Esophagus muscularis mucosa (tissue), 4 donors: ENCODE results near the gene S100A14. TPM values are rescaled to one million over a fixed set of nuclear protein-coding genes. Genes with fewer than 3 reads are reported as not detected.

ENCODE experiments used
- DNase-seq: peaks from one replicate; pipeline ENCODE4 v3.0.0-alpha.2; 2017; ENCODE audit errors: extremely low spot score
- H3K27ac ChIP-seq, 4 donors: fragments of 200-600 bp; sonication (generic); replicated peaks in 1 of 4; 1 replicate in 3 of 4; 2 replicates in 1 of 4; pipeline ENCODE4 v1.5.1; 2016 to 2019; ENCODE audit warnings: mild to moderate bottlenecking in 1 of 4
- H3K27me3 ChIP-seq, 4 donors: fragments of 200-600 bp; sonication (generic); one replicate each; pipeline versions ENCODE4 v1.5.1 to v1.6.0; 2016 to 2019
- H3K36me3 ChIP-seq, 4 donors: fragments of 200-600 bp; sonication (generic); one replicate each; pipeline ENCODE4 v1.5.1; 2016 to 2019
- H3K4me1 ChIP-seq, 4 donors: fragments of 200-600 bp; sonication (generic); one replicate each; pipeline ENCODE4 v1.5.1; 2016 to 2019
- H3K4me3 ChIP-seq, 4 donors: fragments of 200-600 bp; sonication (generic); 1 replicate in 2 of 4; 2 replicates in 2 of 4; pipeline ENCODE4 v1.5.1; 2016 to 2019; ENCODE audit warnings: mild to moderate bottlenecking in 4 of 4, moderate library complexity in 1 of 4
- H3K9me3 ChIP-seq, 4 donors: fragments of 200-600 bp; sonication (generic); 1 replicate in 3 of 4; 2 replicates in 1 of 4; pipeline ENCODE4 v1.5.1; 2016 to 2019
- EP300 ChIP-seq: sonication (generic); formaldehyde crosslinking; IDR thresholded peaks from one replicate; pipeline ENCODE4 v1.6.1; 2017; ENCODE audit warnings: antibody characterized with exemption
- POLR2A ChIP-seq: fragments of 450-650 bp; IDR thresholded peaks from one replicate; pipeline ENCODE4 v1.6.1; 2017; ENCODE audit warnings: antibody characterized with exemption, moderate library complexity, mild to moderate bottlenecking, low read depth
- POLR2AphosphoS5 ChIP-seq, 2 donors: sonication (generic); formaldehyde crosslinking; IDR thresholded peaks; one replicate each; pipeline ENCODE4 v1.6.1; 2017; ENCODE audit warnings: antibody characterized with exemption in 2 of 2
- WGBS: methylation state at CpG from one replicate; pipeline ENCODE4 v1.1.5; 2018; 5-methylcytosine and 5-hydroxymethylcytosine counted together
- intact Hi-C: fragments of 100-400 bp; cut with DNase I; formaldehyde crosslinking; loops from one replicate; pipeline ENCODE4 v1.15.1; 2023
- total RNA-seq, 4 donors: library from RNA; depleted of rRNA; stranded (reverse); fragments of >200 nt; gene quantifications; one replicate each; pipeline versions ENCODE4 v1.1.0 to v1.2.1, GENCODE V29; 2016
- TF ChIP-seq, protein P1 (sequence below), 3 experiments: fragments of 200-600 bp in 2 of 3; fragments of 450-650 bp in 1 of 3; sonication (generic) in 2 of 3; IDR thresholded peaks; one replicate each; pipeline ENCODE4 v1.5.1; 2017 to 2019; ENCODE audit warnings: antibody characterized with exemption in 3 of 3, mild to moderate bottlenecking in 2 of 3, moderate library complexity in 1 of 3

Gene S100A14
- total RNA-seq, 4 donors from 2014 or later: 1.0 TPM; not detected in 3

DNA sequence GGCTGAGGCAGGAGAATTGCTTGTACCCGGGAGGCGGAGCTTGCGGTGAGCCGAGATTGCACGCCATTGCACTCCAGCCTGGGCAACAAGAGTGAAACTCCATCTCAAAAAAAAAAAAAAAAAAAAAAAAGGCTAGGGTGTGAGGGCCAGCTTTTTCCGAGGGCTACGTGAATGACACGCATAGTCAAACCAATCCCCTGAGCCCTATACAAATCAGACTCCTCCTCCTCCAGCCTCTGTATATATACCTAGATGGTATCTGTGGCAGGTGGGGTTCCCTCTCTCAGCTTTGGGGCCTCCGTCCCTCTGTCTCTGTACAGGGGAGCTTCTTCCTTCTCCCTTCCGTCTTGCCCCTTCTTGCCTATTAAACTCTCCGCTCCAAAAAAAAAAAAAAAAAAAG lies 9.9 kb downstream of the S100A14 start:
- Histone ChIP-seq H3K4me1 (peaks cover 31 to 44% (median 37%) of the 10 kb centered on the region in 4 donors), H3K36me3 (peaks cover 6 to 36% (median 29%) of the 10 kb centered on the region in 4 donors), H3K4me3 (no peak overlapping the region), H3K9me3 (no peaks in the 10 kb centered on the region), H3K27me3 (no peaks in the 10 kb centered on the region), H3K27ac (no peak overlapping the region)
- TF ChIP-seq EP300: no peak
- TF ChIP-seq POLR2A: no peak
- TF ChIP-seq, protein P1, sequence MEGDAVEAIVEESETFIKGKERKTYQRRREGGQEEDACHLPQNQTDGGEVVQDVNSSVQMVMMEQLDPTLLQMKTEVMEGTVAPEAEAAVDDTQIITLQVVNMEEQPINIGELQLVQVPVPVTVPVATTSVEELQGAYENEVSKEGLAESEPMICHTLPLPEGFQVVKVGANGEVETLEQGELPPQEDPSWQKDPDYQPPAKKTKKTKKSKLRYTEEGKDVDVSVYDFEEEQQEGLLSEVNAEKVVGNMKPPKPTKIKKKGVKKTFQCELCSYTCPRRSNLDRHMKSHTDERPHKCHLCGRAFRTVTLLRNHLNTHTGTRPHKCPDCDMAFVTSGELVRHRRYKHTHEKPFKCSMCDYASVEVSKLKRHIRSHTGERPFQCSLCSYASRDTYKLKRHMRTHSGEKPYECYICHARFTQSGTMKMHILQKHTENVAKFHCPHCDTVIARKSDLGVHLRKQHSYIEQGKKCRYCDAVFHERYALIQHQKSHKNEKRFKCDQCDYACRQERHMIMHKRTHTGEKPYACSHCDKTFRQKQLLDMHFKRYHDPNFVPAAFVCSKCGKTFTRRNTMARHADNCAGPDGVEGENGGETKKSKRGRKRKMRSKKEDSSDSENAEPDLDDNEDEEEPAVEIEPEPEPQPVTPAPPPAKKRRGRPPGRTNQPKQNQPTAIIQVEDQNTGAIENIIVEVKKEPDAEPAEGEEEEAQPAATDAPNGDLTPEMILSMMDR (IDR thresholded peaks at IDR 0.05): no peak
- TF ChIP-seq POLR2AphosphoS5 (IDR thresholded peaks at IDR 0.05): no peak
- WGBS: 93% methylated on average over 11 of the region's 11 CpGs
- intact Hi-C loops: no loop called here
- no peak for DNase-seq

DNA sequence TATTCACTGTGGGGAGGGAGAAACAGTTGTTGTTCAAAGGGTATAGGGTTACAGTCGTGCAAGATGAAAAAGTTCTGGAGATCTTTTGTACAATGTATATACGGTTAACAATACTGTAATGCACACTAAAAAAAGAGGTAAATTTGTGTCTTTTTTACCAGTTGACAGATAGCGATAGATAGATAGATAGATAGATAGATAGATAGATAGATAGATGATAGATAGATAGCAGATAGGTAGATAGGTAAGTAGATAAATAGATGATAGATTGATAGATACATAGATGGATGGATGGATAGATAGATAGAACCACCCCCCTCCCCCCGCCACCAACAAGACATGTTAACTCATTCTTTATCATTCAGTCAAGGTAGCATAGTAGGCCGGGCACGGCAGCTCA lies 13.4 kb downstream of the S100A14 start:
- Histone ChIP-seq H3K9me3 (no peaks in the 10 kb centered on the region), H3K27me3 (no peaks in the 10 kb centered on the region), H3K27ac (no peak overlapping the region), H3K4me1 (peaks cover 5 to 15% (median 11%) of the 10 kb centered on the region in 4 donors), H3K4me3 (no peak overlapping the region), H3K36me3 (peaks cover 6 to 33% (median 26%) of the 10 kb centered on the region in 4 donors)
- no peak for DNase-seq
- no peak for TF ChIP-seq POLR2AphosphoS5 (IDR thresholded peaks at IDR 0.05)
- no peak for TF ChIP-seq EP300
- TF ChIP-seq, protein P1 (IDR thresholded peaks at IDR 0.05): no peak
- no peak for TF ChIP-seq POLR2A
- 90% methylated on average over 6 of the region's 6 CpGs for WGBS
- intact Hi-C loops: no loop called here

DNA sequence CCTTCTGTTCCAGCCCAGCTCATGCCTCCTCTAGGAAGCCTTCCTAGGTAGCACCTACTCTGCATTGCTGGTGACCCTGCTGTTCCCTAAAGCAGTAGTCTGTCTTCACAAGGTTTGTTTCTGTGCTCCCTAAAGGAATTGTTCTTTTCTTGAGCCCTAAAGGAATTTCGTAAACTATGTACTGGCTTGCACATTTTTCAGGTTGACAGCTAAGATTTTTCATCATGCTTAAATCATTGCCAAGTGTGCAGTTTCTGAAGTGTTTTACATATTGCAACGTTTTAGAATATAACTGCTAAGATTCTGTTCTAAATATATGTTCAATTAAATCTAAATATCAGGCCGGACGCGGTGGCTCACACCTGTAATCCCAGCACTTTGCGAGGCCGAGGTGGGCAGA lies 16.3 kb downstream of the S100A14 start:
- Histone ChIP-seq H3K4me1 (peaks cover 0 to 7% (median 3%) of the 10 kb centered on the region in 4 donors), H3K36me3 (peaks cover 0 to 4% (median 2%) of the 10 kb centered on the region in 4 donors), H3K4me3 (no peak overlapping the region), H3K27ac (no peak overlapping the region), H3K27me3 (no peaks in the 10 kb centered on the region), H3K9me3 (no peaks in the 10 kb centered on the region)
- intact Hi-C loops: no loop called here
- DNase-seq: no peak
- TF ChIP-seq POLR2A: no peak
- TF ChIP-seq POLR2AphosphoS5 (IDR thresholded peaks at IDR 0.05): no peak
- no peak for TF ChIP-seq EP300
- TF ChIP-seq, protein P1 (IDR thresholded peaks at IDR 0.05): no peak
- 84% methylated on average over 7 of the region's 7 CpGs for WGBS

GRCh38 chr1:153598309-153599172 lies 17.6 kb downstream of the S100A14 start:
- intact Hi-C loops: no loop called here
- no peaks in the 10 kb centered on the region for H3K9me3 ChIP-seq
- 70% methylated on average over 7 of the region's 7 CpGs for WGBS
- no peak for DNase-seq
- H3K27ac ChIP-seq: no peak overlapping the region
- peaks cover 0 to 3% (median 0%) of the 10 kb centered on the region in 4 donors for H3K36me3 ChIP-seq
- H3K4me1 ChIP-seq: peaks cover 0 to 7% (median 3%) of the 10 kb centered on the region in 4 donors
- TF ChIP-seq, protein P1 (IDR thresholded peaks at IDR 0.05): no peak
- TF ChIP-seq POLR2AphosphoS5 (IDR thresholded peaks at IDR 0.05) (peak in 1 of 2 donors; percentile 11), POLR2A (no peak)
- no peaks in the 10 kb centered on the region for H3K27me3 ChIP-seq
- no peak overlapping the region for H3K4me3 ChIP-seq
